Fibroblast of skin of left biceps (primary cell): ENCODE measurements around the gene NT5M.
A peak's percentile ranks its signal among the peaks of the same experiment; 100 is the strongest.
"Not testable (repeated sequence)": the region's sequence is repeated elsewhere in the genome, so short reads cannot be mapped to it uniquely, and the experiment has no call there.

ENCODE experiments used
- DNase-seq, 2 experiments: peaks; one replicate each; pipeline ENCODE4 v3.0.0-alpha.2; 2013; ENCODE audit warnings: low read depth in 2 of 2

Gene NT5M

DNA sequence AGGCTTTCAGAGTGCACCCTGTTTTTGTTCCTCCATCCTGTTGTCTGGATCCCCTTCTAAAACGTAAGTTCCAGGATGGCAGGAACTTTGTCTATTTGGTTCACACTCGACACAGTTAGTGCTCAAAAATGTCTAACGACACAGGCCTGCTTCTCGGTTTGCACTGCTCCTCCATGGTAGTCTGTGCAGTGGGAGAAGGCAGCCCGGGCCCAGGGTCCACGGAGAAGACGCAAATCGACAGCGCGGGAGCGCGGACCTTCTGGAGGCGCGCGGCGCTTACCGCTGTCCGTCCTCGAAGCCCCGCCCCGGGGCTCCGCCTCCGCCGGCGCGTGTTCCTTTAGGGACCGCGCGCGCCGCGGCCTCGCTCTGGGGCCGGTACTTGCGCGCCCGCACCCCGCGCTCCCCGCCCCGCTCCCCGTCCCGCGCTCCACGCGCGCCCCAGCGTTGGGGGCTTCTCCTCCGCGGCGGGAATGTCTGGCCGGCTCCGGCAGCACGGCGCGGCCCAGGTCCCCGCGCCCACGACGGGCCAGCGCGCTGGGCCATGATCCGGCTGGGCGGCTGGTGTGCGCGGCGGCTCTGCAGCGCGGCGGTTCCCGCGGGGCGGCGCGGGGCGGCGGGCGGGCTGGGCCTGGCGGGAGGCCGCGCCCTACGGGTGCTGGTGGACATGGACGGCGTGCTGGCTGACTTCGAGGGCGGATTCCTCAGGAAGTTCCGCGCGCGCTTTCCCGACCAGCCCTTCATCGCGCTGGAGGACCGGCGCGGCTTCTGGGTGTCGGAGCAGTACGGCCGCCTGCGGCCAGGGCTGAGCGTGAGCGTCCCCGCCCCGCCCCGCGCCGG lies at the start of gene NT5M:
Gene NT5M, plus strand, starts transcription at position 364 of the 837 bp plus-strand sequence. Its CDS starts 178 bp downstream, at position 542.
- peak in 1 of 2 experiments; percentile 22 for DNase-seq

DNA sequence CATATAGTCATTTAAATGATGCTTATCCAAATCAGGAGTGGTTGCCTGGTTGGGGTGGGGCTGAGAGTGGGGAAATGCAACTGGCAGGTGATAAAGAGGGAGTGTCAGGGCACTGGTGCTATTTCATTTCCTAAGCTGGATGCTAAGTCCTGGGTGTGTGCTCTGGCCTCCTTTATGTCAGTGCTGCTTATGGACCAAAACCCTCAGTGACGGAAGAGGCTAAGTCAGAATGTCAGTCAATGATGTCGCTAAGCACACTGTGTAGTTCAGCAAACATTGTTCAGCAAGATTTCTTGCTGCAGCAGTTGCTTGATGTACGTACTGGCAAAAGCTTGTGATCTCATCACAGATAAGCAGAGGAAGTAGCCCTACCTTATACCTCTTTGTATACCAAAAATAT lies 49.8 kb upstream of the NT5M start:
- no peak for DNase-seq

DNA sequence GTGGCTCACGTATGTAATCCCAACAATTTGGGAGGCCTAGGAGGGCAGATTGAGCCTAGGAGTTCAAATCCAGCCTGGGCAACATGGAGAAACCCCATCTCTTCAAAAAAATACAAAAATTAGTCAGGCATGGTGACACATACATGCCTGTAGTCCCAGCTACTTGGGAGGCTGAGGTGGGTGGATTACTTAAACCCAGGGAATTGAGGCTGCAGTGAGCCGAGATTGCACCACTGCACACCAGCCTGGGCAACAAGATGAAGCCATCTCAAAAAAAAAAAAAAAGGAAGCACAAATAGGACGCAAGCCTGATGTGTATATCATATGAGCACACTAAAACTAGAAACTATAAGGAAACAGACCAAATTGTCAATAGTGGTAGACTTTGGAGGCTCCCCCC lies 49.1 kb upstream of the NT5M start:
- DNase-seq: no peak

DNA sequence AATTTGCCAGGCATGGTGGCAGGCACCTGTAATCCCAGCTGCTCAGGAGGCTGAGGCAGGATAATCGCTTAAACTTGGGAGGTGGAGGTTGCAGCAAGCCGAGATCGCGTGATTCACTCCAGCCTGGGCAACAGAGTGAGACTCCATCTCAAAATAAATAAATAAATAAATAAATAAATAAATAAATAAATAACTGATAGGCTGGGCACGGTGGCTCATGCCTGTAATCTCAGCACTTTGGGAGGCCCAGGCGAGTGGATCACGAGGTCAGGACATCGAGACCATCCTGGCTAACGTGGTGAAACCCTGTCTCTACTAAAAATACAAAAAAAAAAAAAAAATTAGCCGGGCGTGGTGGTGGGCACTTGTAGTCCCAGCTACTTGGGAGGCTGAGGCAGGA lies 47.5 kb upstream of the NT5M start:
- DNase-seq: not testable (repeated sequence)

DNA sequence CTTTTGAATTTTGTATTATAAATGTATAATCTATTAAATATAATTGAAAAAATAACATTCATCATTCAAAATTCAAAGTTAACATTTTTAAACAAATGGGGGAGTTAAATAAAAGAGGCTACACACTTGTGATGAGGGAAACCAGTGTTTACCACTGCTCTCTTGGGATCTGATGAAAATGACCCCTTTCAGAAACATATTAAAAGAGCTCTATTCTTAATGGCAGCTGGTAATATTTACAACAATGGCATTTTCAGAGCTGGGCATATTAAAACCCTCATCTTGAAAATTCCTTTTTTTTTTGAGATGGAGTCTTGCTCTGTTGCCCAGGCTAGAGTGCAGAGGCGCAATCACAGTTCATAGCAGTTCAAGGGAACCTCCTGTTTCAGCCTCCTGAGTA lies 46.9 kb upstream of the NT5M start:
- DNase-seq: no peak

DNA sequence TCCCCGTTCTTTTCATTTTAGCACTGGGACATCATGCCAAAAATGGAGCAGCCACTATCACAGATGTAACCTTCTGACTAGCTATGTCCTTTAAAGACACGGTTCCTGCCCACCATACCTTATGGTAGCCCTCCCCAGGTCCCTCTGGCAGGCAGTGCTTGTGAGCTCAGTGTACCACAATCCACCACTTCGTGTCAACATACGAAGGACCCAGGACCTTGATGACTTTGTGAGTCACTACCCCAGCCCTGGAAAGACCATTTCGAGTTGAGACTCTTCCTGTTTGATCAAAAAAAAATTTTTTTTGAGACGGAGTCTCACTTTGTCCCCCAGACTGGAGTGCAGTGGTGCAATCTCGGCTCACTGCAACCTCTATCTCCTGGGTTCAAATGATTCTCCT lies 45.2 kb upstream of the NT5M start:
- no peak for DNase-seq

DNA sequence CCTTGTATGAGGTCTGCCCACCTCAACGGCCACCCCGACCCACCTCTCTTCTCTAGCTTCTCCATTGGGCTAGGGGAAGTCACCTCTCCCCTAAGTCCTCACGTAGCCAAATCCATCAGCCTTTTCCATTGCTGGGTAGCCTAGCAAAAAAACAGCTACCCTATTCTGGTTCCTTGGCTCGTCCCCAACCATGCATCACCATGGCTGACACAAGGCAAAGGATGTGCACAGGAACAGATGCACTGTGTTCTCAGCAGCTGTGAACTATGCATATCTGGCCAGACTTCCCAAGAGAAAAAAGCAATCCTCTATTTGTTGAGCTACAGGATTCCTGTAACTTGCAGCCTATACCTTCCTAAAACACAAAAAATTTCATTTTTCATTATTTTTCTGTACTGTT lies 44.2 kb upstream of the NT5M start:
- no peak for DNase-seq

DNA sequence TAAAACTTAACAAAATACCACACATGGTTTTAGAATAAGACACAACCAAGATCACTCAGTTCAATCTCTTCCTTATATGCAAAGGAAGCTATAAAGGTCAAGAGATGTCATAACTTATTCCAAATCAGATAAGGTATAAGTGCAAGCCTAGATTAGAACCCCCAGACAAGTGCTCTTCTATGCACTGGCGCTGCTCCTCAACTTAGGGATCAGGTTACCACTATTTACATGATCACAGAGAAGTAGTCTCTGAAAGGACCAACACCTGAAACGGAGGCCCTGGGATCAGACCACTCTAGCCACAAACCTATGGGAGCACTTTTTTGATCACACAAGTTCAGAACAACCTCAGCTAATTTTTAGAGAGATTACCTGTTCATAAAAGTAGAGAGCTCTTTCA lies 38.7 kb upstream of the NT5M start:
- no peak for DNase-seq

DNA sequence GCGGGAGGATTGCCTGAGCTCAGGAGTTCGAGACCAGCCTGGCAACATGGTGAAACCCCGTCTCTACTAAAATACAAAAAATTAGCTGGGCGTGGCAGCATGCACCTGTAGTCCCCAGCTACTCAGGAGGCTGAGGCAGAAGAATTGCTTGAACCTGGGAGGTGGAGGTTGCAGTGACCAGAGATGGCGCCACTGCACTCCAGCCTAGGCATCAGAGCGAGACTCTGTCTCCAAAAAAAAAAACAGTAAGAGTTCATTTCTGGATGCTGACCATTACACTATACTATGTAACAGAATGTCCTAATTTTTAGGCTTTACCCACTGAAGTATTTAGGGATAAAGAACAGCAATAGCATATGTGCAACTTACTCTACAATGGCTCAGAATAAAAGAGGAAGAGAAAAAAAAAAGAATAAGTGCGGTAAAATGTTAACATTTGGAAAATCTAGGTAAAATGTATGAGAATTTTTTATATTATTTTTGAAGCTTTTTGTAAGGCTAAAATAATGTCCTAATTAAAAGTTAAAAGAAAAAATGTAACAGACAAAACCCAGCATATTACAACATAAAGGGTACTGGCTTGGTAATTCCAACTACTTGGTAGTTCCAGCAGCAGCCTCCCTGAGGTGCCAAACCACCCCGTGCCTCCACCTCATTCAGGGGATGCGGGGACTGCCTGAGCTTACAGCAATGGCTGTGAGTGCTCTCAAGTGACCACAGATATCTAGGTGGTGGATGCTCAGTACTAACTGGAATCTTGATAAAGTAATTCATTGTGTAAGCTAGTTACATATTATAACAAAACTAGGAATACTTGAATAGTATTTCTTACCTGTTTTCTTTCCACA lies 33.0 kb upstream of the NT5M start:
- DNase-seq: no peak

DNA sequence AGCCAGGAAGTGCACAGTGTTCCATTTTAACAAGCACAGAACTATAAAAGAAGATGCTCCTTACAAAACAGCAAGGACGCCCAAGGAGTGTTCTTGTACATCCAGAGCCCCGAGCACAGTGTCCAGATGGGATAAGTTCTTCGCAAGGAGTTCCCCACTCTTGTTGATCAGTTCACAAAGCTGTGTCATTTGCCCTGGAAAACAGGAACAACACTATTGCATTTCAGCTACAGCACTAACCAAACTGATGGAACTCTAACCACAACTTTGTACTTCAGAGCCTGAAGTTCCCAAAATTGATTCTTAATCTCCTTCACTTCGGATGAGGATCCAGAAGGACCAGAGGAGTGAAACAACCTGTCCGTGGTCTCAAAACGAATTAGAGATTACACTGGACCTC lies 27.2 kb upstream of the NT5M start:
- DNase-seq: no peak

DNA sequence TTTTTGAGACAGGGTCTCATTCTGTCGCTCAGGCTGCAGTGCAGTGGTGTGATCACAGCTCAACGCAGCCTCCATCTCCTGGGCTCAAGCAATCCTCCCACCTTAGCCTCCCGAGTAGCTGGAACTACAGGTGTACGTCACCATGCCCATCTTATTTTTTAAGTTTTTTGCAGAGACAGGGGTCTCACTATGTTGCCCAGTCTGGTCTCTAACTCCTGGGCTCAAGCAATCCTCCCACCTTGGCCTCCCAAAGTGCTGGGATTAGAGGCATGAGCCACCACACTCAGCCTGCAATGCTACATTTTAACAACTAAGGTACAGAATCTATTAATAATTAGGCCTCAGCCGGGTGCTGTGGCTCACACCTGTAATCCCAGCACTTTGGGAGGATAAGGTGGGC lies 25.7 kb upstream of the NT5M start:
- DNase-seq: not testable (repeated sequence)

DNA sequence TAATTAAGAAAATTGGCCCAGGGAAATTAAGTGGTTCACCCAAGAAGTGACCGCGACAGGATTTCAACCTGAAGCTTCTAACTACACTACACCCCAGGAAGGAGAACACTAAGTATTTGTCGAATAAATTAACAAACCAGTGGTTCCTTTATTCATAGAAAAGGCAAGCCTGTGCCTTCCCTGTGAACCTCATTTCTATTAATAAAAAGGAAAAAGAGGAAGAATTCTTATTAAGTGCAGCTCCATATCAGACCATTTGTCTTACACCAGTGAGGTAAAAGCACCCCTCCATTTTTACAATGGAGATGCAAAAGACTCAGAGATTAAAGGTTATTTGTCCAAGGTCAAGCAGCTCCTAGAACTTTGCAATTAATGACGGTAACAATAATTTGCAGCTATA lies 23.9 kb upstream of the NT5M start:
- DNase-seq: no peak

DNA sequence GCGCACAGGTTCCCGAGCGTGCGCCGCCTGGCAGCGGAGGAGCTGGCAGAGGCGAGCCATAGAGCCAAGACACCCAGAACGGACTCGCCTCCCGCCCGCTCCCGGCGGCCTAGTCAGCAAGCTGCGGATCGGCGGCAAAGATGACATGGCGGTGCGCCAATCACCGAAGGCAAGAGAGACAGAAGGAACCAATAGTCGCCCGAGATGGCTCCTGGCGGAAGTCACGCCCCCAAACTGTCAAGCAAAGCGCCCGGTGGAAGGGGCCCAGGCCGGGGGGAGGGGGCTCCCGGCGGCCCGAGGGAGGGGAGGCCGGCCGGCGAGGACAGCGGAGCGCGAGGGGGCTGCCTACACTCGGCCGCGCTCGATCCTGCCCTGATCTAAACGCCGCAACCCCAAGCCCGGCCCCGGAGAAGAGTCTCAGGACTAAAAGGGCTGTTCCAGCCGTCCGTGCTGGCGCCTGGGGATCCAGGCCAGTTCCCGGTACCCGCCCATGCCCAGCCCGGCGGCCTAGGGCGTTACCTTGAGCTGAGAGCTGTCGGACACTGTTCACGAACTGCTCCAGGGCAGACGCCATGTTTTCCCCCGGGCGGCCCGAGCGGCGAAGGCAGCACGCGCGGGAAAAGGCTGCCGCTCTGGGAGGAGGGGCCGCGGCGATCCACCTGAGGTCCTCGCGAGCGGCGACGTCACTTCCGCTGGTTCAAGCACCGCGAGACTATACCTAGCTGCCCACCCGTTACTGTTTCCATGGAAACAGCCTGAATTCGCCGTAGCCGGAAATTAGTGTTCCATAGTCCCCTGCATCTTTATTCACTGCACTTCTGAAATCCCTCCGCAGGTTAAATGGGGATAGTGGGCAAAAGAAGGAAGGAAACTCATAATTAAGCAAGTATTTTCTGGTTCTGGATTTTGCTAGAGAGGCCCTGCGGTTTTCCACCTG lies 22.3 kb upstream of the NT5M start, which contains the start of gene COPS3:
Gene COPS3, minus strand, starts transcription at position 634 of the 937 bp plus-strand sequence. Its CDS starts 60 bp downstream, at position 574.
- DNase-seq: peak; percentile 95 to 96

DNA sequence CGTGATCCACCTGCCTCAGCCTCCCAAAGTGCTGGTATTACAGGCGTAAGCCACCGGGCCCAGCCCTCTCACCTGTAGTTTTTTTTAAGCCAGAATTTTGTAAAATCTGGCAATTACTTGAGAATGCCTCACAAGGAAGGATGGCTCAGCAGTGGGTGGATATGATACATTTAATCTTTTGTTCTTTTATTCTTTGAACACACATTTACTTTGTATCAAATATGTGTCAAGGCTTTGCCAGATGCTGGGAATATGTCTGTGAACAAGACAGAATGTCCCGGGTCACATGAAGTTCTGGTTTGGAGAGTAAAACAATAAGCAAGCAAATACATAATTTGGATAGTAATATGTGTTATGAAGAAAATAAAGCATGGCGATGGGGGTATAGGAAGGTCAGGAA lies 17.2 kb upstream of the NT5M start:
- DNase-seq: no peak

DNA sequence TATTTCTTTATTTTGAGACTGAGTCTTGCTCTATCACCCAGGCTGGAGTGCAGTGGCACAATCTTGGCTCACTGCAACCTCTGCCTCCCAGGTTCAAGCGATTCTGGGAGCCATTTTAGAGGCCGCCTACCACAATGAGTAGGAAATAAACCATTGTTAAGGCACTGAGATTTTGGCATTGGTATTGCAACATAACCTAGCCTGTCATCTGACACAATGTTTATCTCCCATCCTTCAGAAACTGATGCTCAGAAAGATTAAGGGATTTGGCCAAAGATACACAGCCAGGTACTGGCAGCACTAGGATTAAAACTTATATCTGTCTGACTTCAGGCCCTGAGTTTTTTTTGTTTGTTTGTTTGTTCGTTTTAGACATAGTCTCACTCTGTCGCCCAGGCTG lies 14.1 kb upstream of the NT5M start:
- DNase-seq: no peak

DNA sequence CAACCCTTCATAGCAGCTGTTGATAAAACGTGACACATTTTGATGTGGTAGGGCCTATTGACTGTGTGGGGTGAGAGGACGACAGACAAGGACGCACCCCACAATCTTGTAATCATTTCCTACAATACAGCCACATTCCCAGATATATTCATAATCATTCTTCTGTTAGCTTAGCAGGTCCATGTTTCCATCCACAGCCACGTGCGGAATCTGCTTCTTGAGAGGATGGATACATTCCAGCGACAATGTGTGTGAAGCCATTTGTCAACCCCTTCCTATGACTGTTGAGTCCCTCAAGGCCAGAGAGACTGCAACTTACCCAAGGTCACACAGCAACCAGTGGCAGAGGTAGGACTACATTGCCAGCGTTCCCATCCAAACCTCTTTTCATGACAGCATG lies 13.5 kb upstream of the NT5M start:
- no peak for DNase-seq

DNA sequence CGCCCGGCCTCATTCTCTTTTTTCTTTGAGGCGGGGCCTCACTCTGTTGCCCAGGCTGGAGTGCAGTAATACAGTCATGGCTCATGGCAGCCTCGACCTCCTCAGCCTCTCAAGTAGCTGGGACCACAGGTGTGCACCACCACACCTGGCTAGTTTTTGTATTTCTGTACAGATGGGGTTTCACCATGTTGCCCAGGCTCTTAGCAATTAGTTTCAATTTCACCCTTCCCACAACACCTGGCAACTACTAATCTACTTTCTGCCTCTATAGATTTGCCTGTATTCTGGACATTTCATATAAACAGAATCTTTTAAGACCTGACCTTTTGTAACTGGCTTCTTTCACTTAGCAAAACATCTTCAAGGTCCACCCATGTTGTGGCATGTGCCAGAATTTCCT lies 8.0 kb upstream of the NT5M start:
- no peak for DNase-seq

DNA sequence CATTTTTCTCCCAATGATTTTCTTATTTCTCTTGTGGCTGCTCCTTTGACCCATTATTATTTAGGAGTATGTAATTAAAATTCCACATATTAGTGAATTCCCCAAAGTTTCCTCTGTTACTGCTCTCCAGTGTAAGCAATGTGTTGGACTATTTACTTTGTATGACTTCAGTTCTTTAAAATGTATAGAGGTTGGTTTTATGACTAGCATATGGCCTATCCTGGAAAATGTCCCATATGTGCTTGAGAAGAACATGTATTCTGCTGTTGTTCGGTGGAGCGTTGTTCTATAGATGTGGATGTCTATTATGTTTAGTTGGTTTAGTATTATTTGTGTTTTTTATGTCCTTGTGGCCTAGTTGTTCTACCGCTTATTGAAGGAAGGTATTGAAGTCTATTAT lies 6.0 kb upstream of the NT5M start:
- peak; percentile 74 to 78 for DNase-seq

DNA sequence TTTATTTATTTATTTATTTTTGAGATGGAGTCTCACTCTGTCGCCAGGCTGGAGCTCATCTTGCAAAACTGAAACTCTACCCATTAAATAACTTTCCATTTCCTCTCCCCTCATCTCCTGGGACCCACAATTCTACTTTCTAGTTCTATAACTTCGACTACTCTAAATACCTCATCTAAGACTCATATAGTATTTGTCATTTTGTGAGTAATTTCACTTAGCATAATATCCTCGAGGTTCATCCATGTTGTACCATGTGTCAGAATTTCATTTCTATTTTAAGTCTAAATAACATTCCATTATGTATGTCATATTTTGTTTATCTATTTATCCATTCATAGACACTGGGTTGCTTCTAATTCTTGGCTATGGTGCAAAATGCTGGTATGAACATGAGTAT lies 5.1 kb upstream of the NT5M start:
- DNase-seq: peak; percentile 42 to 52

DNA sequence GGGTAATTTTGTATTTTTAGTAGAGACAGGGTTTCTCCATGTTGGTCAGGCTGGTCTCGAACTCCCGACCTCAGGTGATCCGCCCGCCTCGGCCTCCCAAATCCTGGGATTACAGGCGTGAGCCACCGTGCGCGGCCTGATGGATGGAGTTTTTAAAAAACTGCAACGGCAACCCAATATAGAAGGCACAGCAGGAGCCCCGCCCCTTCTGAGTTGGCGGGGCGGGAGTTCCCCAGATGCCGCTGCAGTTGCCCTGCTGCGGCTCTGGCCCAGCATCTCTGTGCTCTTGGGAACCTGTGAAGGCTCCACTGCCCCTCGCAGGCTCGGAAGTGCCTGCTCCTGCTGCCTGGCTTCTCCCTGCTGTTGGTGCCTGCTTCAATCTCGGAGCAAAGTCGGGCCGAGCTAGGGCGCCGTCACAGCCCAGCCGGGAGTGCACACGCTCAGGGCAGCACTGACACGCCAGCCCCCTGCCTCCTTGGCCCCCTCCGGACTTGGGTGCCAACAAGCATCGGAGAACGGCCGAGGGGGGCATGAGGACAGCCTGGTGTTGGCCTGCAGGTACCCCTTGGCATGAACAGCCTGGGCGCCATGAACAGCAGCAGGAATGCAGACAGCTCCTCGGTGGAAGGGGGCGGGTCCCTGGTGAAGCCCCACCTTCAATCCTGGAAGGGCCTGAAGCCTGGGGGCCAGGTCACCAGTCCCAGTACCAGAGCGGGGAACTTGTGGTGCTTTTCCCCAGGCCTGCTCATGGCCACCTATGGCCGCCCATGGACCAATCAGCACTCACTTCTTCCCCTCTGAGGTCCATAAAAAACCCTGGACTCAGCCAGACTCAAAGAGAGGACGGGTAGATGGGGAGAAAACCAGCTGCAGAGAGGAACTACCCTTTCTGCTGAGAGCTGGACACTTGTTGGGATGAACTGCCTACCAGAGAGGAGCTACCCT lies 2.3 kb upstream of the NT5M start:
- no peak for DNase-seq

DNA sequence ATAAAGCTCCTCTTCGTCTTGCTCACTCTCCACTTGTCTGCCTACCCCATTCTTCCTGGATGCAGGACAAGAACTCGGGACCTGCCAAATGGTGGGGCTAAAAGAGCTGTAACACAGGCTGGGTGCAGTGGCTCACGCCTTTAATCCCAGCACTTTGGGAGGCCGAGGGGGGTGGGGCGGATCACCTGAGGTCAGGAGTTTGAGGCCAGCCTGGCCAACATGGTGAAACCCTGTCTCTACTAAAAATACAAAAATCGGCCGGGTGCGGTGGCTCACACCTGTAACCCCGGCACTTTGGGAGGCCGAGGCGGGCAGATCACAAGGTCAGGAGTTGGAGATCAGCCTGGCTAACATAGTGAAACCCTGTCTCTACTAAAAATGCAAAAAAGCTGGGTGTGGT lies 1.5 kb upstream of the NT5M start:
- not testable (repeated sequence) for DNase-seq
